K562 (cell line): ENCODE data around the gene NDUFV3. TPM values are rescaled to one million over a fixed set of nuclear protein-coding genes. Genes with fewer than 3 reads are reported as not detected.
A peak's percentile ranks its signal among the peaks of the same experiment; 100 is the strongest.

Source experiments
- MTA1 ChIP-seq: fragments of 450-650 bp; IDR thresholded peaks from 2 replicates; pipeline ENCODE4 v1.6.1; 2017; ENCODE audit warnings: borderline replicate concordance
- PHB ChIP-seq: fragments of 250-450 bp; sonication (Bioruptor Pico); IDR thresholded peaks from 2 replicates; pipeline ENCODE4 v1.5.0; 2021
- POLR2G ChIP-seq: fragments of 200-400 bp; formaldehyde crosslinking; IDR thresholded peaks from 2 replicates; pipeline ENCODE4 v1.6.1; 2017; ENCODE audit warnings: low read depth, mild to moderate bottlenecking, antibody characterized with exemption, low read length, moderate library complexity
- POLR2H ChIP-seq: IDR thresholded peaks from 2 replicates; pipeline ENCODE4 v1.6.1; 2016; ENCODE audit warnings: missing genetic modification characterization, low read depth, mild to moderate bottlenecking, control low read depth, missing compliant biosample characterization, moderate library complexity
- SOX6 ChIP-seq: fragments of 450-650 bp; IDR thresholded peaks from 2 replicates; pipeline ENCODE4 v1.6.1; 2014; ENCODE audit warnings: mild to moderate bottlenecking
- ZBTB33 ChIP-seq: sonication (generic); formaldehyde crosslinking; IDR thresholded peaks from 2 replicates; pipeline ENCODE4 v1.8.1; 2023; ENCODE audit warnings: mild to moderate bottlenecking, missing genetic modification reagents
- ZNF592 ChIP-seq: fragments of 450-650 bp; IDR thresholded peaks from 2 replicates; pipeline ENCODE4 v1.6.1; 2017; ENCODE audit warnings: antibody characterized with exemption, mild to moderate bottlenecking
- polyA plus RNA-seq, 8 experiments: library from polyadenylated mRNA; depleted of rRNA in 4 of 8; stranded (reverse) in 5 of 8; unstranded in 3 of 8; fragments of >200 nt; fragmentation: Nextera tagmentation in 2 of 8; fragmentation: Illumina TruSeq in 1 of 8; extraction: Ambion mirVana in 2 of 8; extraction: Trizol in 1 of 8; gene quantifications; 2 replicates each; pipeline versions ENCODE4 v1.2.1 to v1.2.3, GENCODE V29; 2011 to 2014; ENCODE audit warnings: inconsistent platforms in 1 of 8, missing spikeins in 1 of 8
- total RNA-seq, 7 experiments: library from RNA; depleted of rRNA in 6 of 7; stranded (reverse); fragments of >200 nt in 6 of 7; fragmentation: Illumina TruSeq in 2 of 7; extraction: Trizol in 2 of 7; gene quantifications; 2 replicates each; pipeline versions ENCODE4 v1.2.1 to v1.2.3, GENCODE V29; 2011 to 2021; ENCODE audit warnings: low replicate concordance in 1 of 7

The NDUFV3 gene
- total and polyA plus RNA-seq, 9 of the 15 experiments (the other 6 are each of a cell fraction or from before 2014, with no cell fraction given), result 19.1 to 87.8 (median 74.3) TPM

GRCh38 chr21:42861848-42862400 is 31.2 kb upstream of the NDUFV3 start (continued):
- TF ChIP-seq ZNF592 (no peak), PHB (no peak), POLR2H (tag) (no peak), SOX6 (no peak), ZBTB33 (CRISPR knock-in tag) (peak; percentile 35; the same call in 1 of the 2 replicates), MTA1 (no peak), POLR2G (peak; percentile 10; the same call in 1 of the 2 replicates)
